A549 treated with CORT108297 at 1 μM for 4 hours (cell line): ENCODE data around the gene TMEM125. TPM values are rescaled to one million over a fixed set of nuclear protein-coding genes. Genes with fewer than 3 reads are reported as not detected.

Source experiments
- total RNA-seq: library from RNA; stranded (reverse); fragments of 200-300 nt; extraction: Qiagen RNA extraction; gene quantifications from 5 replicates; pipeline ENCODE4 v1.2.3, GENCODE V29; 2022

The TMEM125 gene
- total RNA-seq = 0.09 TPM in 1 of 5 replicates, not detected in the others

DNA sequence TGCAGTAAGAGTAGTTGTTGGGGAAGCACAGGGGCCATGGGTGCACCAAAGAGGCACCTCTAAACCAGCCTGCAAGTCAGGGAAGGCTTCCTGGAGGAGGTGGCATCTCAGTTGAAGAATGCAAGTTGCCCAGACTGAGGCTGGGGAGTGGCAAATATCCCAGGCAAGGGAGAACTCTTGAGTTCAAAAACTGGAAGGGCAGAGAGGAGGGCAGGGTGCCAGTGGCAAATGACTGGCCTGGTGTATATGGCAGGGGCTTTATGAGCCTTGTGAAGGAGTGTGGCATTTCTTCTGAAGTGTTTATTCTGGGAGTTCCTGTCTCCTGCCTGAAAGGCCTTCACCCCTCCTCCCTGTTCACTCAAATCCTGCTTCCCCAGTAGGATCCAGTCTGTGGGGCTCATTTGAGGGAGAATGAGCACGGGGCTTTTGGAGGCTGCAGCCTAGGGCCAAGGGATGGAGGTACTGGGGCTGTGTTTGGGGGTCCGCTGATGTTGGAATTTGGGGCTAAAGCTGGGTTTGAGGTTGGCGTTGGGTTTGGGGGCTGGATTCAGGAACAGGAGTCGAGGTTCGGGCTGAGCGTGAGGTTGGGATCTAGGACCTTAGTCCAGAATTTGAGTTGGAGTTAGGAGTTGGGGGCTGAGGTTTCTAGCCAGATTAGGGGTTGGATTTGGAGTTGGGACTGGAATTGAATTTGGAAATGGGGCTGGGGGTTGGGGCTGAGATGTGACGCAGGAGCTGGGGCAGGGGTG lies at the start of gene TMEM125:
TSS of gene TMEM125 (plus strand) at position 357 of the 749 bp plus-strand sequence. CDS start 2,740 bp downstream, outside the sequence.

DNA sequence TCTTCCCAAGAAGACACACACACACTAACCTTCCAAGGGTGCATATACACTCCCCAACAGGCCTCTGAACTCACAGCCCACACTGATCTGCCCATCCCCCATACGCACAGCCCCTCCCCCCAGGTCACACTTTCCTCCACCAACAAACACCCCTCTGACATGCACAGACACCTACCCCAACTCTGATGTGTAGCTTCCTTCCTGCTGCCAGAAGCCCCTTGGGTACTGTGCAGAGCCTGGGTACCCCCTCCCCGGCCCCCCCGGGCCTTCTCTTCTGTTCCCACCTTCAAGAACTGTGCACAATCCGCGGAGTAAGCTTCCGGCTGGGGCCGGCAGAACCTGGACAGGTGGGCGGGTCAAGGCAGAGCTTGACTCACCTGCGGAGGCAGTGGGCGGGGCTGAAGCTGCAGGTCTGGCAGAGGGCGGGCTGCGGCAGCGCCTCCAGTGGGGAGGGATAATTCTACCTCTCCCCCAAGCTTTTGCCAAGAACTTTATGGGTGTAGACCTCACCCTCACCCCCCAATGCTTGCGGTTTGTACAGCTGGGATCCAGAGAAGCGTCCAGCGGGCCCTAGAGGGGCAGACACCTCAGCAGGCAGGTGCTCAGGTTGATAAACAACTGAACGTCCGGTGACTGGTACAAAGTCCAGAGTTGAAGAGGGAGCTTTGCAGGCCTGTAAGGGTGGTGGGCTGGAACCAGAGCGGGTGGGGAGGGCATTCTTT lies 15.6 kb downstream of the TMEM125 start, which contains the start of gene C1orf210:
TSS of gene C1orf210 (minus strand) at position 313 of the 722 bp plus-strand sequence. CDS start 2,311 bp downstream, outside the sequence.

DNA sequence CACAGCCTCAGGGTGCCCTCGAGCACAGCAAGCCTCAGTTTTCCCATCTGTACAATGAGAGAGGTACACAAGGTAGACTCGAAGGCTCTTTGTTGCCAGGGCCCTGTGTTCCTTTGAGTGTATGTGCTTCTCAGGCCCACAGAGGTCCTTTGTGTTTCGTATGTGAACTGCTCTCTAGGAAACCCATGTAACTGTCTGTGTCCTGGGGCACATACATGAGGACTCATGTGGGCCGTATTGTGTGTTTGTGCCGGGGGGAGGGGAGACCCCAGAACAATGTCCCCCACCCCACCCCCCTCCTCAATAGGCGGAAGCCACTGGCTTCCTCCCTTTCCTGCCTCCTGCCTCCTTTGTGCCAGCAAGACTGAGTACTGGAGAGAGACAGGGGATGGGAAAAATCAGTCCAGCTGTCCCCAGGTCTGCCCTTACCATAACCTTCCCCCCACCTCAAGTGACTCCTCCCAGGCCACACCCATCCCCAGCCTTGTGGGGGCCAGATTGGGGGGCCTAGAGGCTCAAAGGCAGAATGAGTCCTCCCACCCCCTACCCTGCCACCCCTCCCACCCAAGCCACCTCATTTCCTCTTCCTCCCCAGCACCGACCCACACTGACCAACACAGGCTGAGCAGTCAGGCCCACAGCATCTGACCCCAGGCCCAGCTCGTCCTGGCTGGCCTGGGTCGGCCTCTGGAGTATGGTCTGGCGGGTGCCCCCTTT lies 30.8 kb downstream of the TMEM125 start, which contains the start of gene TIE1:
TSS of gene TIE1 (plus strand) at position 605 of the 717 bp plus-strand sequence. CDS start at position 695, 90 bp downstream.

Other genes with a start within 250 kb of the TMEM125 start
- 176 to 196 TPM (median 188 TPM) in 5 replicates for gene EBNA1BP2, start 97.7 kb upstream of the TMEM125 start, total RNA-seq
- 0.36 to 0.62 TPM (median 0.47 TPM) in 5 replicates for gene CFAP57, start 97.7 kb upstream of the TMEM125 start, total RNA-seq
- not detected in 5 replicates for gene C1orf210, start 15.6 kb downstream of the TMEM125 start, total RNA-seq
- gene TIE1, start 31.0 kb downstream of the TMEM125 start, total RNA-seq = not detected in 5 replicates
- 0.14 TPM in 1 of 5 replicates, not detected in the others for gene MPL, start 67.8 kb downstream of the TMEM125 start, total RNA-seq
- 187 to 214 TPM (median 200 TPM) in 5 replicates for gene CDC20, start 89.0 kb downstream of the TMEM125 start, total RNA-seq
- 144 to 161 TPM (median 146 TPM) in 5 replicates for gene ELOVL1, start 98.0 kb downstream of the TMEM125 start, total RNA-seq
- 36.6 to 38.3 TPM (median 37.3 TPM) in 5 replicates for gene MED8, start 119.8 kb downstream of the TMEM125 start, total RNA-seq
- gene SZT2, start 119.9 kb downstream of the TMEM125 start, total RNA-seq = 5.5 to 8.7 TPM (median 8.3 TPM) in 5 replicates
- gene HYI, start 183.9 kb downstream of the TMEM125 start, total RNA-seq = 13.3 to 18.1 TPM (median 16.7 TPM) in 5 replicates